Embryonic facial prominence (tissue), 1 donor: ENCODE data around the gene FIG4.
"Not testable (repeated sequence)": the region's sequence is repeated elsewhere in the genome, so short reads cannot be mapped to it uniquely, and the experiment has no call there.

Experiments used
- DNase-seq: peaks from one replicate; pipeline ENCODE4 v3.0.0-alpha.2; 2016; ENCODE audit errors: extremely low spot score

The FIG4 gene

GRCh38 chr6:109702791-109703190 lies 11.7 kb downstream of the FIG4 start:
- DNase-seq: no peak

- DNase-seq: peak; percentile 87
These were observed 14.2 kb downstream of the FIG4 start for GRCh38 chr6:109705258-109705657.

DNA sequence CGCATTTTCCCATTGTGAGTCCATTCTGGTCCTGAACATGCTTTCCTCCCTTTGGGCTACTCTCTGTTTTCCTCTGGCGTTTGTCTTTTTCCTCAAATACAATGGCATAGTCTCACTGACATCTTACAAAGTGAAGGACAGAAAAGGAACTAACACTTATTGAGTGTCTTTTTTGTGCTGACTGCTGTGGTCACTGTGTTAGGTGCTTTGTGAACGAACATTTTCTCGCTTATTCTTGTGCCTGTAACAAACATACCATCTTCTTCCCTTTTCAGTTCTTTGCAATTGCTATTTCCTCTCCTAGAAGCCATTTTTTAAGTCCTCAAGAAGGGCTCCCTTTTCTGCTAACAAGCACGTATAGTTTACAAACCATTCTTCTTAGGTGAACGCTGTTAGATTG lies 15.4 kb downstream of the FIG4 start:
- no peak for DNase-seq

GRCh38 chr6:109708099-109708498 lies 17.0 kb downstream of the FIG4 start:
- not testable (repeated sequence) for DNase-seq

GRCh38 chr6:109713097-109713496 lies 22.0 kb downstream of the FIG4 start:
- DNase-seq: no peak

DNA sequence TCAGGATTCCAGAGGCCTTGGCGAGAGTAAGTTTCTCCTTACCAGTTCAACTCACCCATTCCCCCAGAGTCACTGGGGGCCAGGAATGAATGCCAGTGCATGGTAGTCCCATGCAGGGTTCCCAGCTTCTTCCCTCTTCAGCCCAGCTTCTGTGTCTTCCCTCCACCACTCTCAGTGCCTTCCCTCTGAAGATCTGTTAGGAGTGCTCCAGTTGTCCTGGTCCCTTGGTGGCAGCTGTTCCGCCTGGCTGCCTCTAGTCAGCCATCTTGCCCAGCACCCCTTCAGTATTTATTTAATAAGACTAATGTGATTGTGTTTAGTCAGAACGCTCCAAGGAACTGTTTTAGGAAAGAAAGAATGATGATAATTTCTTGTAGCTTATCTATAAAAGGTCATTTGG lies 23.1 kb downstream of the FIG4 start:
- no peak for DNase-seq

- no peak for DNase-seq
These were observed 23.5 kb downstream of the FIG4 start for GRCh38 chr6:109714611-109715010.

GRCh38 chr6:109715616-109716015 lies 24.5 kb downstream of the FIG4 start:
- no peak for DNase-seq

- DNase-seq: no peak
These were observed 26.9 kb downstream of the FIG4 start for GRCh38 chr6:109717971-109718370.

- DNase-seq: no peak
These were observed 27.9 kb downstream of the FIG4 start for GRCh38 chr6:109718991-109719390.

DNA sequence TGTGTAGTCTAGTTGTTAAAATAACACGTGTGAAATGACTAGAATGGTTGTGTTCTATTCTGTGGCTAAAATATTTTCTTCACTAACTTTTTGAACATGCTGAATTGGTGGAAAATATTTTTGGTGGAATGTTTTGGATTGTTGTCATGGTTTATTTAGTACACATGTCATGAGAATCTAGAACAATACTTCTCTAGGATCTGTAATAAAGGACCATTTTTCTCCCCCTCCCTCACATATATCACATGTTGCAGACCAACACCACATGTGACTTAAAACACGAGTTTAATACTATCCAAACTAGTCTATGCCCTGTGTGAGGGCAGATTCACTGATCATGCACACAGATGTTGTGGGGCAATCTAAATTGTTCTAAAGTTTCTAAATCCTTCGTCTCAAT lies 29.2 kb downstream of the FIG4 start:
- no peak for DNase-seq

DNA sequence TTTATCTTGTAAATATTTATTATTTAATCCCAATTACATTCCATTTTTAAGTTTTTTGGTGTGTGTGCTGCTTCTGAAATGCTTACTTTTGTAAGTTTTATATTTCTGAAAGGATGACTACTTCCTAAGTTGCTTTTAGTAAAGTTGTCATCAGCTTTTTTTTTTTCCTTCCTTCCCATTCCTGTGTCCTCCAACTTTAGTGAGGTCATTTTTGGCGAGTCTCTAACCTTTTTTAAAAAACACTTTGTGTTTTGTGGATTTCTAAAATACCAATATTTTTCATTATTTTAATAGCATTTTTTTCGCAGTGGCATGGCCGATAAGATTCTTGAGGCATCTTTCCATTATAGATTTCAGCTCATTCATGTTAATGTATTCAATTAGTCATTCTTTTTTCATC lies 30.9 kb downstream of the FIG4 start:
- DNase-seq: no peak

DNA sequence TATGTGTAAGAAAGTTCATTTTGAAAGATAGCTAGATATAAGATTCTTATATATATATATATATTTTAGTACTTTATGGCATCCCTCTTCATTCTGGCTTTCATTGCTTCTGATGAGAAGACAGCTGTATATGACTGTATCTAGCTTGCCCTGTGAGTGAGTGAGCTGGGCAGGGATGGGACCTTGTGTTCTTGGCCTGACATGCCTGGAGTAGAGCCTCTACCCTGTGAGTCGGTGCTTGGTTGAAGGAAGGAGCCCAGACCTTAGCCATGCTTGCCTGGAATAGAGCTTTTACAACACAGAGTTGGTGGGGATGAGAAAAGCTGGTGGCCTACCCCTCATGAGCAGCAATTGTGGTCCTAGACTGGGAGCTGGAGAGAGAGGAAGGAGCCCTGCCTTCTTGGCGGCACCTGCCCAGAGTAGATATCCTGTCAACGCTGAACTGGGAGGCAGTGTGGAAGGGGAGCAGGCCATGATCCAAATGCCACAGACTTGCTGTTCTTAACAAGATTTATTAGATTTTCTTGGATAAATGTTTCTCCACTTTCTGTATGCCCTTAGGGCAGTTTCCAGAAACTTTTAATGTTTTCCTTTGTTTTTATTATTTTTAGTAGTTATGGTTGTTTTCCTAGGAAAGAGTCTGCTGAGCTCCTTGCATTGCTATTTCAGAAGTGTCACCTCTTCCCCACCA lies 31.6 kb downstream of the FIG4 start:
- no peak for DNase-seq

GRCh38 chr6:109725250-109725649 lies 34.2 kb downstream of the FIG4 start:
- DNase-seq: not testable (repeated sequence)

GRCh38 chr6:109736273-109737025 lies 45.4 kb downstream of the FIG4 start:
- DNase-seq: no peak

DNA sequence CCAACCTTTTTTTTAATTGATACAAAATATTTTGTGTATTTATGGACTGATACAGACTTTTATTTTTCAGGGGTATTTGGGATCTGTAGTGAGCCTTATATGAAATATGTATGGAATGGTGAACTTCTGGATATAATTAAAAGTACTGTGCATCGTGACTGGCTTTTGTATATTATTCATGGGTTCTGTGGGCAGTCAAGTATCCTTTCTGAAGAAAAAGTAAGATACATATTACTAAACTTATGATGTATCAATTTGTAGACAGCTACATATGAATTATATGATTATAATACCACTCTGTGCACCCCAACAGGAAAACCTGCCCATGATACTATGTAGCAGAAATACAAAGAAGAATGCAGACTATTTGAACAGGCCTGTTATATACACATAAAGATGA lies 47.2 kb downstream of the FIG4 start:
- DNase-seq: no peak

GRCh38 chr6:109738667-109739066 lies 47.6 kb downstream of the FIG4 start:
- no peak for DNase-seq

DNA sequence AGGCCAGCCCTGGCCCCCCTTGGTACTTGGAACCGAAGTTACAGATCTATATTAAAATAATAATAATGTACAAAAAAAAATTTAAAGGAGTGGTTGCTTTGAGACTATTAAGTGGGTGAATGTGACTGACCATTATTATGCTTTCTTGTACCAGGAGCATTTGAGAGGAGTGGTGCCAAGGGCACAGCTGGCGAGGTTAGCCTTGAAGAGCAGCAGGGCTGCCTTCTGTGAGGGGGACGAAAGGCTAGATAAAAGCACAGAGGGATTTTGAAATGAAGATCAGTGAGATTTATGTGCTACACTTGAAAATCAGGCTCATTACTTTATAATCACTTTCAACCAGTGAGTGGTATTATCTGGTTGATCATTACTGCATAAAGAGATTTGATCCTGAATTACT lies 48.6 kb downstream of the FIG4 start:
- no peak for DNase-seq

GRCh38 chr6:109740787-109741186 lies 49.7 kb downstream of the FIG4 start:
- DNase-seq: no peak

DNA sequence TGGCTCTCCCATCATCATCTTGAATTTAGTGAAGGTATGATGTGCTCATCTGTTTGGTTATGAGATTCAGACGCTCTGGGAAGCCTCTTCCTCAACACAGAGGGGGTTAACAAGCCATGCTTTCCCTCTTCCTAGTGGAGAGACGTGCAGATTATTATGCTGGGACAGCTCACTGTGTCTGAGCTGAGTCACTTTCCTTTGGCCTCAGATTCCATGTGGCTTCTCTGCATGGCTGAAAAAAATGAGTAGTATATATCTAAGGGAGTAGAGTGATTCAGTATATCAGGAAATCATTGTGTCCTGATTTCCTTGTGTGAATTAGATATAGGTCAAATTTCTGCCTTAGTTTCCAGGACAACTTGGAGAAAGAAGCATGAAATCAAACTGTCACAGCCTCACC lies 52.6 kb downstream of the FIG4 start:
- no peak for DNase-seq

DNA sequence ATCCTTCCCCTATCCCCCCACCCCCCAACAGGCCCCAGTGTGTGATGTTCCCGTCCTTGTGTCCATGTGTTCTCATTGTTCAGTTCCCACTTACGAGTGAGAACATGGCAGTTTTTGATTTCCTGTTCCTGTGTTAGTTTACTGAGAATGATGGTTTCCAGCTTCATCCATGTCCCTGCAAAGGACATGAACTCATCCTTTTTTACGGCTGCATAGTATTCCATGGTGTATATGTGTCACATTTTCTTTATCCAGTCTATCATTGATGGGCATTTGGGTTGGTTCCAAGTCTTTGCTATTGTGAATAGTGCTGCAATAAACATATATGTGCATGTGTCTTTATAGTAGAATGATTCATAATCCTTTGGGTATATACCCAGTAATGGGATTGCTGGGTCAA lies 53.7 kb downstream of the FIG4 start:
- DNase-seq: not testable (repeated sequence)

DNA sequence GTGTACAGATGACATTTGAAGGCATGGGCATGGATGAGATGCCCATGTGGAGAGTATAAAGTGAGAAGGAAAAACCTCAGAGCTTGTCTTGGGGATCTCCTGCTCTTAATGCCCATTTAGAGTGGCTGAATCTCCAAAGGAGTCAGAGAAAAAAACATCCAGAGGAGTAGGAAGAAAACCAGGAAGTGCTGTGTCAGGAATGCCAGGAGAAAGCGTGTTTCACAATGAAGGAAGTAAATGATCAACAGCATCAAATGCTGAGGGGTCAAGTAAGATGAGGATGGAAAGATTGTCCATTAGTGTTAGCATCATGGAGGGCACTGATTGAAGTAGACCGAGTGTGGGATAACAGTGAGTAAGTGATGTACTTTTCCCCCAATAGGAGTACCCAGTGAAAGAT lies 56.1 kb downstream of the FIG4 start:
- no peak for DNase-seq
